SK-N-SH (cell line): ENCODE results near the gene PCGF3. TPM values are rescaled to one million over a fixed set of nuclear protein-coding genes. Genes with fewer than 3 reads are reported as not detected.

Experiments used
- CTCF ChIA-PET: fragments of 300-600, 350-600 bp; formaldehyde crosslinking; extraction: SDS; loops from one replicate; lab custom pipeline; 2021; lab: Yijun Ruan, JAX
- POLR2A ChIA-PET: fragments of 350-600 bp; sonication (Branson Sonifier 250); formaldehyde crosslinking; extraction: SDS; loops from one replicate; lab custom pipeline; 2020; ENCODE audit warnings: antibody characterized with exemption, inconsistent platforms; lab: Yijun Ruan, JAX
- DNase-seq: peaks from one replicate; pipeline ENCODE4 v3.0.0; 2012
- H2AFZ ChIP-seq: fragments of 200-600 bp; sonication (generic); 2 replicates; pipeline ENCODE4 v1.8.1; 2016; ENCODE audit warnings: antibody characterized with exemption, mild to moderate bottlenecking, low read depth
- H3F3A ChIP-seq: fragments of 200-600 bp; sonication (generic); replicated peaks from 2 replicates; pipeline ENCODE3; 2016; ENCODE audit warnings: antibody characterized with exemption, mild to moderate bottlenecking; ENCODE audit not compliant: insufficient read depth
- H3K27ac ChIP-seq, 2 experiments: fragments of 200-500 bp in 1 of 2; fragments of 200-600 bp in 1 of 2; sonication (Bioruptor generic) in 1 of 2; sonication (generic), shearing (Covaris generic) in 1 of 2; 2 replicates each; pipeline versions ENCODE4 v1.5.1 to v1.6.1; 2014 to 2016; ENCODE audit warnings: low read depth in 2 of 2, inconsistent platforms in 1 of 2, low read length in 1 of 2, mild to moderate bottlenecking in 1 of 2, mixed read lengths in 1 of 2
- H3K27me3 ChIP-seq: fragments of 200-600 bp; sonication (generic), shearing (Covaris generic); 2 replicates; pipeline ENCODE4 v1.6.1; 2016; ENCODE audit warnings: mixed run types; ENCODE audit not compliant: insufficient read depth
- H3K36me3 ChIP-seq, 2 experiments: fragments of 200-500 bp in 1 of 2; fragments of 200-600 bp in 1 of 2; sonication (Bioruptor generic) in 1 of 2; sonication (generic) in 1 of 2; replicated peaks in 1 of 2; 2 replicates each; pipeline versions ENCODE3 to v1.5.1; 2014 to 2016; ENCODE audit warnings: low read length in 1 of 2, mild to moderate bottlenecking in 1 of 2; ENCODE audit not compliant: insufficient read depth in 2 of 2, control insufficient read depth in 1 of 2
- H3K4me1 ChIP-seq, 2 experiments: fragments of 200-500 bp in 1 of 2; fragments of 200-600 bp in 1 of 2; sonication (Bioruptor generic) in 1 of 2; sonication (generic), shearing (Covaris generic) in 1 of 2; 2 replicates each; pipeline versions ENCODE4 v1.5.1 to v1.6.1; 2014 to 2016; ENCODE audit warnings: low read depth in 1 of 2, low read length in 1 of 2, mixed run types in 1 of 2; ENCODE audit not compliant: insufficient read depth in 2 of 2, control insufficient read depth in 1 of 2
- H3K4me2 ChIP-seq: fragments of 200-600 bp; sonication (generic), shearing (Covaris generic); 2 replicates; pipeline ENCODE4 v1.6.1; 2017; ENCODE audit warnings: mixed run types
- H3K4me3 ChIP-seq, 2 experiments: fragments of 200-500 bp in 1 of 2; fragments of 200-600 bp in 1 of 2; sonication (Bioruptor generic) in 1 of 2; sonication (generic), shearing (Covaris generic) in 1 of 2; 2 replicates each; pipeline versions ENCODE4 v1.5.1 to v1.8.1; 2014 to 2016; ENCODE audit warnings: low read depth in 2 of 2, inconsistent platforms in 1 of 2, low read length in 1 of 2, mild to moderate bottlenecking in 1 of 2, mixed read lengths in 1 of 2, moderate library complexity in 1 of 2
- H3K79me2 ChIP-seq: fragments of 200-600 bp; sonication (generic); 2 replicates; pipeline ENCODE4 v1.8.1; 2017; ENCODE audit warnings: mild to moderate bottlenecking; ENCODE audit not compliant: insufficient read depth
- H3K9ac ChIP-seq: fragments of 200-600 bp; sonication (generic); 2 replicates; pipeline ENCODE4 v1.6.1; 2017; ENCODE audit warnings: mixed run types
- H3K9me2 ChIP-seq: fragments of 200-600 bp; sonication (generic); 2 replicates; pipeline ENCODE4 v1.6.1; 2017; ENCODE audit warnings: mixed run types
- H3K9me3 ChIP-seq: fragments of 200-600 bp; sonication (generic); 2 replicates; pipeline ENCODE4 v1.6.1; 2017; ENCODE audit warnings: mixed run types, mild to moderate bottlenecking, moderate library complexity
- H4K20me1 ChIP-seq: fragments of 200-600 bp; sonication (generic); 2 replicates; pipeline ENCODE4 v1.6.1; 2017; ENCODE audit warnings: mild to moderate bottlenecking, mixed run types; ENCODE audit not compliant: insufficient read depth
- ELF1 ChIP-seq: IDR thresholded peaks from 2 replicates; pipeline ENCODE4 v1.4.0; 2012
- FOXM1 ChIP-seq: IDR thresholded peaks from 2 replicates; pipeline ENCODE4 v1.4.0; 2012; ENCODE audit warnings: low read depth, mild to moderate bottlenecking
- GABPA ChIP-seq: IDR thresholded peaks from 2 replicates; pipeline ENCODE4 v1.4.0; 2012; ENCODE audit warnings: low read depth, mild to moderate bottlenecking
- GATA2 ChIP-seq: sonication (generic); formaldehyde crosslinking; IDR thresholded peaks from 2 replicates; pipeline ENCODE4 v1.5.0; 2020; ENCODE audit warnings: mild to moderate bottlenecking, missing genetic modification reagents
- IRF3 ChIP-seq: fragments of 150-350 bp; IDR thresholded peaks from 2 replicates; pipeline ENCODE4 v1.6.1; 2016; ENCODE audit warnings: mild to moderate bottlenecking, low read depth, low read length
- JUND ChIP-seq: IDR thresholded peaks from 2 replicates; pipeline ENCODE4 v1.4.0; 2012
- MAX ChIP-seq: IDR thresholded peaks from 2 replicates; pipeline ENCODE4 v1.4.0; 2012; ENCODE audit warnings: low read depth
- MEF2A ChIP-seq: IDR thresholded peaks from 2 replicates; pipeline ENCODE4 v1.4.0; 2012; ENCODE audit warnings: low read depth, borderline replicate concordance
- RAD21 ChIP-seq: IDR thresholded peaks from 2 replicates; pipeline ENCODE4 v1.6.1; 2012; ENCODE audit warnings: mild to moderate bottlenecking, low read length
- REST ChIP-seq: IDR thresholded peaks from 2 replicates; pipeline ENCODE4 v1.6.1; 2012; ENCODE audit warnings: mild to moderate bottlenecking, low read depth, low read length, moderate library complexity
- RFX5 ChIP-seq: IDR thresholded peaks from 2 replicates; pipeline ENCODE4 v1.6.1; 2012; ENCODE audit warnings: mild to moderate bottlenecking, improper control_type of control experiment, low read length
- TEAD4 ChIP-seq: IDR thresholded peaks from 2 replicates; pipeline ENCODE4 v1.4.0; 2012; ENCODE audit warnings: mild to moderate bottlenecking, borderline replicate concordance; ENCODE audit not compliant: insufficient read depth
- USF1 ChIP-seq: IDR thresholded peaks from 2 replicates; pipeline ENCODE4 v1.4.0; 2012; ENCODE audit warnings: low read depth, borderline replicate concordance
- USF2 ChIP-seq: fragments of 150-350 bp; IDR thresholded peaks from 2 replicates; pipeline ENCODE4 v1.6.1; 2017; ENCODE audit warnings: antibody characterized with exemption, low read length, low read depth, borderline replicate concordance
- WGBS: methylation state at CpG from one replicate; pipeline ENCODE4 v1.1.6; 2017; ENCODE audit warnings: low lambda C conversion rate; 5-methylcytosine and 5-hydroxymethylcytosine counted together
- polyA plus RNA-seq, 3 experiments: library from polyadenylated mRNA; depleted of rRNA; stranded (reverse); fragments of >200 nt; gene quantifications; 2 replicates each; pipeline ENCODE4 v1.2.3, GENCODE V29; 2012

PCGF3 gene
- polyA plus RNA-seq, 1 of the 3 experiments (the other 2 are of a cell fraction): 44.8 TPM

- ChIA-PET POLR2A (no interaction called here), CTCF (no interaction called here)
- DNase-seq: no peak
- no peak overlapping the region for H3K9ac ChIP-seq
- H3K4me3 ChIP-seq: no peak overlapping the region
- no peaks in the 10 kb centered on the region for H3K9me3 ChIP-seq
- no peaks in the 10 kb centered on the region for H3K27me3 ChIP-seq
- peaks cover 0 to 55% of the 10 kb centered on the region in 2 experiments; a peak in 1 of 4 replicates for H3K4me1 ChIP-seq
- TF ChIP-seq GABPA (no peak), MAX (no peak), REST (no peak), GATA2 (CRISPR knock-in tag) (no peak), RAD21 (no peak), USF1 (no peak), RFX5 (no peak)
- H3K79me2 ChIP-seq: peaks cover 4% of the 10 kb centered on the region
- WGBS: 92% methylated on average over 47 of the region's 72 CpGs
- peaks cover 5% of the 10 kb centered on the region for H3F3A ChIP-seq
- no peak overlapping the region for H2AFZ ChIP-seq
- H3K9me2 ChIP-seq: no peaks in the 10 kb centered on the region
- no peaks in the 10 kb centered on the region for H4K20me1 ChIP-seq
- H3K4me2 ChIP-seq: no peak overlapping the region
- no peaks in the 10 kb centered on the region for H3K36me3 ChIP-seq
- no peak overlapping the region for H3K27ac ChIP-seq
These were observed 80.6 kb downstream of the PCGF3 start for GRCh38 chr4:786074-786741.

- ChIA-PET CTCF (no interaction called here), POLR2A (no interaction called here)
- H3K4me1 ChIP-seq: peaks cover 0 to 55% of the 10 kb centered on the region in 2 experiments; a peak in 1 of 4 replicates
- peak; percentile 44 for DNase-seq
- no peaks in the 10 kb centered on the region for H3K36me3 ChIP-seq
- H3K4me3 ChIP-seq: no peak overlapping the region
- H3K9ac ChIP-seq: no peak overlapping the region
- H4K20me1 ChIP-seq: no peaks in the 10 kb centered on the region
- peak overlapping the region in 1 of 2 experiments; percentile 22; a peak in 1 of 4 replicates for H3K27ac ChIP-seq
- 60% methylated on average over 6 of the region's 16 CpGs for WGBS
- no peaks in the 10 kb centered on the region for H3K27me3 ChIP-seq
- H3K9me2 ChIP-seq: no peaks in the 10 kb centered on the region
- peaks cover 5% of the 10 kb centered on the region for H3F3A ChIP-seq
- no peaks in the 10 kb centered on the region for H3K79me2 ChIP-seq
- no peaks in the 10 kb centered on the region for H3K9me3 ChIP-seq
- H2AFZ ChIP-seq: no peak overlapping the region
- no peak overlapping the region for H3K4me2 ChIP-seq
- TF ChIP-seq ELF1: no peak
- TF ChIP-seq MEF2A: no peak
- TF ChIP-seq TEAD4: no peak
- no peak for TF ChIP-seq RAD21
- no peak for TF ChIP-seq JUND
- TF ChIP-seq USF2: no peak
- no peak for TF ChIP-seq REST
- no peak for TF ChIP-seq FOXM1
- TF ChIP-seq IRF3: no peak
These were observed 81.2 kb downstream of the PCGF3 start for GRCh38 chr4:786861-787300.
